Heart left ventricle (tissue), 13 donors: Measurements from ENCODE around the gene RNF141.

Source experiments
- CTCF ChIP-seq, 12 donors: fragments of 200-600 bp; sonication (generic) in 4 of 12; IDR thresholded peaks; one replicate each; pipeline versions ENCODE4 v1.5.0 to v1.8.0; 2018 to 2022; ENCODE audit warnings: antibody characterized with exemption in 12 of 12, mild to moderate bottlenecking in 5 of 12
- POLR2A ChIP-seq, 2 donors: fragments of 450-650 bp; IDR thresholded peaks; one replicate each; pipeline ENCODE4 v1.6.1; 2017; ENCODE audit warnings: antibody characterized with exemption in 2 of 2, mild to moderate bottlenecking in 2 of 2, moderate library complexity in 2 of 2
- donor health status: ischemic (EF 13 %, LVEDD 7.1; RV severe dilation, severe dysfunction).
- donor health status: DM: no; HTN: yes; CAD: no.
- donor health status: DM: no; HTN: no; CAD: no.
- donor health status: ischemic (EF 25% LVEDD 6.9; RV normal size, moderate dysfunction).
- donor health status: ischemic (EF 25% LVEDD 5.7; RV mildly dilated, moderate dysfunction).
- donor health status: ischemic (EF 35%, LVEDD 5.7; RV mildly dilated, moderate dysfunction).
- donor health status: nonischemic (EF 11% LVEDD 7.7; RV severe dilation, severe dysfunction).
- donor health status: DM: yes; HTN: yes; CAD: no.
- donor health status: PGD.
- donor health status: ischemic (EF 29% LVEDD 5.4; RV normal size, mild dysfunction).
- donor health status: nonischemic (EF 23%, LVEDD 6.1; RV moderate dilation, normal function).

DNA sequence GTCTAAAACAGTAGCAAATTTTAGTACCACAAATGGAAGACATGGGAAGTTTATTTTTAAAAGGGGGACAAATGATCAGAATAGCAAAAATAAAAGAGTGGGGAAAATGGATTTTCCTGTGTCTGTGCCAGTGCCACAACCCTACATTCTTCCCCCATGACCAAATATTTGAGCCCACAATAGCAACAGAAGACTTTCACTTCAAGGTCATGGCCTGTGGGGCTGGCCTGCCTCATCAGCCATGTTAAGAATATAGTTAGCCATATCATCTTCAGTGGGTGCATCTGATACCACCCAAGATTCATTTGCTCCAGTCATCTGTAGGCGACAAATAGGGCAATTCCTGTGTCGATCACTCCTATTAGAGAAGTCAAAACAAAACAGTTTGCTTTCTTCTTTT, 26.3 kb downstream of the RNF141 start:
- no peak for TF ChIP-seq POLR2A (IDR thresholded peaks at IDR 0.05)
- no peak for TF ChIP-seq CTCF (IDR thresholded peaks at IDR 0.05)
